Activated T-cell treated with anti-CD3 and anti-CD28 coated beads, Interleukin-2, amount 50 U/mL, for 1 hour (primary cell): ENCODE results near the gene SIKE1.
"Not testable (repeated sequence)": the region's sequence is repeated elsewhere in the genome, so short reads cannot be mapped to it uniquely, and the experiment has no call there.

Experiments
- DNase-seq: peaks from one replicate; pipeline ENCODE4 v3.0.0-alpha.2; 2020

Gene SIKE1

DNA sequence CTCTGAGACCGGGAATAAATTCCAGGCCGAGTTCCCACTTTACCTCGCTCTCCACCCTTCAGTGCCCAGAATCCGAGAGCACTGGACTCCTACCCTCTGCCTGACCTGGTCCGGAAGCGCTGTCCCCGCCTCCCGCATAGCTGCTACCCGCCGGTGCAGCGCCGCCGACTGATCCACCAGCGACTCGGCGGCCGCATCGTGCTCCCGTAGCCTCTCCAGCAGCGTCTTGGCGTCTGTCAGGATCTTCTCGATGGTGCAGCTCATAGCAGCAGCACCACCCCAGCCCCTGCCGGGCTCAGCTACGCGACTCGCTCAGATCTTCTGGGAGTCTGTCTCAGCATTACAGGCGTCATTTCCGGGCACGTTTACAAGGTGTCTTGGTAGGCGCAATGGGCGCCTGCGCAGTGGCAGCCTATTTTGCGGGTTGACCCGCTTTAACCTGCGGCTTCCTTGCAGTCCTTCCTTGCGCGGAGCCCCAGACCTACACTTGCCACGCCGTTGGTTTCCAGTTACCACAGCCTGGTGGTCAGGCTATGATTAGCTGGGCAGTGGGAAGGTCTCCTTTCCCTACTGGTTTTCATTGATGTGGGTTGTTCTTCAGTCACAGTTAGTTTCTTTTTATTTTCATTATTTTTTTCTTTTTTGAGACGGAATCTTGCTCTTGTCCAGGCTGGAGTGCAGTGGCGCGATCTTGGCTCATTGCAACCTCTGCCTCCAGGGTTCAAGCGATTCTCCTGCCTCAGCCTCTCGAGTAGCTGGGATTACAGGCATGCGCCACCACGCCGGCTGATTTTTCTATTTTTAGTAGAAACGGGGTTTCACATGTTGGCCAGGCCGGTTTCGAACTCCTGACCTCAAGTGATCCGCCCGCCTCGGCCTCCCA, at the start of gene SIKE1:
TSS of gene SIKE1 (minus strand) at position 342 of the 883 bp plus-strand sequence. CDS start at position 264, 78 bp downstream.
- DNase-seq = peak; percentile 89

DNA sequence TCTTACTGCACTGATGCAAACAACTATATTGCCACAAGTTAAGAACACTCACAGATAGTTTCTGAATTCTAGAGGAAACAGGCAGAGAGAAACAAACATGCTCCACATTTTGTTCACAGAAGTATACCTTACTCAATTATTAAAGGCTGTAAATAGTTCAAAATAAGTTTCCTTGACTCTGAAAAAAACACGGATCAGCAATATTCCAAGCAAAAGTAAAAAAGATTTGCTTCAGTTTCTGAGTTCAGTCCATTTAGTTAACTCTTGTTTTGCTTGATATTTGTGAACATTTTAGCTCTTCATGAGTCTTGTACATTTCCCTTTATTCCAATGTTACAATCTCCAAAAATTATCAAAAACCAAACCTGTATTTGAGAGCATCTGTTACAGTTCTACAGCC, 49.6 kb upstream of the SIKE1 start:
- not testable (repeated sequence) for DNase-seq

DNA sequence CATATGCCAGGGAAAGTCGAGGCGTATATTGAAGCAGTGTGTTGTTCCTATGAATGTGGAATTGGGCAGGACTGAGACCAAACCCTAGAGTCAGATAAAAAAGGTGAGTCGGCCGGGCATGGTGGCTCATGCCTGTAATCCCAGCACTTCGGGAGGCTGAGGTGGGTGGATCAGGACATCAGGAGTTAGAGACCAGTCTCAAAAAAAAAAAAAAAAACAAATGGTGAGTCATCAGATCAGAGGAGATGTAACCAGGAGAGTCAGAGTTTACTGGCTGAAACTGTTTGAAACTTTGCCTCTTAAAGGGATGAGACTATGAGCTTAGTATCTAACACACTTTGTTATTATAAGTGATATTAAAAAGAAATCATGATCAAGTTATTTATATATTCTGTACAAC, 47.8 kb upstream of the SIKE1 start:
- DNase-seq = no peak

DNA sequence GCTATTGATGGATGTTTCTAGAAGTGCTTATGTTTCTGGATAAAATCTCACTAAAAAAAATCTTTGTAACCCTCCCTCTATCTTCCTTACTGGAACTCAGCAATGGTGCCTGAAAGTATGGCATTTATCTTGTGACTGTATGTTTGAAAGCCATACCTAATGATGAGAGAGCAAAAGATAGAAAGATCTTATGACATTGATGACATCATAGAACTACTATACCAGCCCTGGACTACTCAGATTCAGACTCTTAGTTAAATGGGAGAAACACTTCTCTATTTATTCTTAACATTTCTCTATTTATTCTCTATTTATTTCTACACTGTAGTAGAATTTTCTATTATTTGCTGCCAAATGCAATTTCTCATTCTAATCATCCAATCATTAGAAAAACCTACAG, 41.5 kb upstream of the SIKE1 start:
- no peak for DNase-seq

DNA sequence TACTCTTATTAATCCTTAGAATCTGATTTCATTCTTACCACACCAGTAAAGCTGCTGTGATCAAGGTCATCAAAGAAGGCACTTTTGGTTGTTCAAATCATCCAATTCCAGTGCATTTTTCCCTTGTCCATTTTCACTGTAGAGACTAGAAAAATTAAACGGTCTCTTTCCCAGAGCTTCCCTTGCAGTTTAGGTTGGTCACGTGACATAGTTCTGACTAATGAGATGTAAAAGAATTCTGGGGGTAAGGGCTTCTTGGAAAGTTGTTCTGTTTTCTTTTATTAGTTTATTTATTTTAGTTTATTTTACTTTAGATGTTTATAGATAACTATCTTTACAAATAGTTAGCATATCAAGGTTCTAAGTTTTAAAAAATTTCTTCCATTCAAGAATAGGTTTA, 39.9 kb upstream of the SIKE1 start:
- no peak for DNase-seq

- DNase-seq = no peak
These were observed 39.4 kb upstream of the SIKE1 start for GRCh38 chr1:114819869-114820268.

- not testable (repeated sequence) for DNase-seq
These were observed 24.0 kb upstream of the SIKE1 start for GRCh38 chr1:114804449-114804848.

DNA sequence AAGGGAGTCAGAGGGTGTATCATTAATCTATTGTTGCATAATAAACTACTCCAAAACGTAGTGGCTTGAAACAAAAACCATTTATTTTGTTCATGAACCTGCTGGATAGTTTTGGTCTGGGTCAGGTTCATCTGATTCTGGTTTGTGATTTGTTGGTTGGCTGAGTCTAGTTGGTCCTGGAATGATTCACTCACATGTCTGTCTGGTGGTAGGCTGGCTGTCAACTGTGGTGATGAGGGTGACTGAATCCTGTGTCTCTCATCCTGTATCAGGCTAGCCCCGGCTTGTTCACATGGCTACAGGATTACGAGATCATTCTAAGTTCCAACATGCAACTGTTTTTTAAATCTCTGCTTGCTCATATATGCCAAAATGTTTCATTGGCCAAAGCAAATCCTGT, 22.5 kb upstream of the SIKE1 start:
- DNase-seq = no peak

DNA sequence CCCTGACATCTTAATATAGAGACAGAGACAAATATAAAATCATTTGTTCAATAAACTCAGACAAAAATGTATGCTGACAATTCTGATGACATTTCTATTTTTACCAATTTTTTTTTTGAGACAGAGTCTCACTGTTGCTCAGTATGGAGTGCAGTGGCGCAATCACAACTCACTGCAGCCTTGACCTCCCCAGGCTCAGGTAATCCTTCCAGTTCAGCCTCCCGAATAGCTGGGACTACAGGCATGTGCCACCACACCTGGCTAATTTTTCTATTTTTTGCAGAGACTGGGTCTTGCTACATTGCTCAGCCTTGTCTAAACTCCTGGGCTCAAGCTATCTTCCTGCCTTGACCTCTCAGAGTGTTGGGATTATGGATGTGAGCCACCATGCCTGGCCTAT, 13.6 kb upstream of the SIKE1 start:
- DNase-seq = no peak

DNA sequence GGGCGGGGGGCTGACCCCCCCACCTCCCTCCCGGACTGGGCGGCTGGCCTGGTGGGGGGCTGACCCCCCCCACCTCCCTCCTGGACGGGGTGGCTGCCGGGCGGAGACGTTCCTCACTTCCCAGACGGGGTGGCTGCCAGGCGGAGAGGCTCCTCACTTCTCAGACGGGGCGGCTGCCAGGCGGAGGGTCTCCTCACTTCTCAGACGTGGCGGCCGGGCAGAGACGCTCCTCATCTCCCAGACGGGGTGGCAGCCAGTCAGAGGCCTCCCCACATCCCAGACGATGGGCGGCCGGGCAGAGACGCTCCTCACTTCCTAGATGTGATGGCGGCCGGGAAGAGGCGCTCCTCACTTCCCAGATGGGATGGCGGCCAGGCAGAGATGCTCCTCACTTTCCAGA, 10.1 kb upstream of the SIKE1 start:
- DNase-seq = not testable (repeated sequence)

DNA sequence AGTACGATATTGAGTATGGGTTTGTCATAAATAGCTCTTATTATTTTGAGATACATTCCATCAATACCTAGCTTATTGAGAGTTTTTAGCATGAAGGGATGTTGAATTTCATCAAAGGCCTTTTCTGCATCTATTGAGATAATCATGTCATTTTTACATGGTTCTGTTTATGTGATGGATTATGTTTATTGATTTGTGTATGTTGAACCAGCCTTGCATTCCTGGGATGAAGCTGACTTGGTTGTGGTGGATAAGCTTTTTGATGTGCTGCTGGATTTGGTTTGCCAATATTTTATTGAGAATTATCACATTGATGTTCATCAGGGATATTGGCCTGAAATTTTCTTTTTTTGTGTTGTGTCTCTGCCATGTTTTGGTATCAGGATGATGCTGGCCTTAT, 6.0 kb upstream of the SIKE1 start:
- not testable (repeated sequence) for DNase-seq

- DNase-seq = no peak
These were observed 2.0 kb upstream of the SIKE1 start for GRCh38 chr1:114782476-114782875.

- DNase-seq = no peak
These were observed 763 bp downstream of the SIKE1 start for GRCh38 chr1:114779722-114780121.

GRCh38 chr1:114776726-114777125, 3.8 kb downstream of the SIKE1 start:
- not testable (repeated sequence) for DNase-seq

GRCh38 chr1:114771992-114772391, 8.5 kb downstream of the SIKE1 start:
- DNase-seq = no peak

DNA sequence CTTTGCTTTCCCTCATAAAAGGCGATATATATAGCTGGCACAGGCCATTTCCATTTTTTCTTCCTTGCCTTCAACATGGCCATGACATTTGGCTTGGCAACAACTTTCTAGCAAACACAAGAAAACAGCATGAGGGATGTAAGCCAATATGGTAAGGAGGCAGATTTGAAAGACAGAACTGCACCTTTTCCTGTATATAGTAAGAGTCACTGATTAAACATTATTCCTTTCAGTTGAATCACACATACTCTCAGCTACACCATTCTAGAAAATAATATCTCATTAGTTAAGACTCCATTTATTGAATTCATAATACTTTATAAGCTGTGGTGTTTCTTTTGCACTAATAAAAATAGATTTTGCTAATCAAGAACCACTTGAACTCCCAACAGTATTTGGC, 9.5 kb downstream of the SIKE1 start:
- no peak for DNase-seq

DNA sequence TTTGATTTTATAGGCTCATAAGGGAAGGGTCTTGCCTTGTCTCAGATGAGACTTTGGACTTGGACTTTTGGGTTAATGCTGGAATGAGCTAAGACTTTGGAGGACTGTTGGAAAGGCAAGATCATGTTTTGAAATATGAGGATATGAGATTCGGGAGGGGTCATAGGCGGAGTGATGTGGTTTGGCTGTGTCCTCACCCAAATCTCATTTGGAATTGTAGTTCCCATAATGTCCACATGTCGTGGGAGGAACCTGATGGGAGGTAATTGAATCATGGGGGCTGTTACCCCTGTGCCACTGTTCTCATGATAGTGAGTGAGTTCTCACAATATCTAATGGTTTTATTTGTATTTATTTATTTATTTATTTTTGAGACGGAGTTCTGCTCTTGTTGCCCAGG, 15.8 kb downstream of the SIKE1 start:
- DNase-seq = no peak

DNA sequence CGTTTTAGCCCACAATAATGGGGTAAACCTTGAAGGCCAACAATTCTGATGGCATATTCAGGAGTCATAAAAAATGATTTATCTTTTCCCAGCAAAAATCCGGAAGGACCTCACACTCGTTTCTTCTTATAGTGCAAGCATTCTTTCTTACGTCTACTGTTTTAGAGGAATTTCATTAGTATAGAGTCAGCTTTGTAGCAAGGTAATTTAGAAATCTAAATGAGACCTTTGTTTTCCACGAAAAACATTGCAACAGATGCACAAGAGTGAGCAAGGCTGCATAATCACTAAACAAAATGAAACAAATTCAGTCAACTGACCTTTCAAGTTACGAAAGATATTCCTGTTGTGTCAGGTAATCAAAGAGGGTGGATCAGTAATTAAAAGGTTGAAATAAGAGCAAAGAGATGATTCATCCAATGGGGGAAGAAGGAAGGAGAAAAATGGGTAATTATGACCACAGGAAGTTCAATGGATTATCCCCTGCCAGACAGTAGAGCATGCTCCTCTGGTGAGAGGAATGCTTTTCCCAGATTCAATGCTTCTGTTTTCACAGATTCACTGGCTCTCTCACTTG, 22.1 kb downstream of the SIKE1 start:
- DNase-seq = no peak

GRCh38 chr1:114757455-114758255, 22.8 kb downstream of the SIKE1 start, which contains the start of gene CSDE1:
Gene CSDE1 (minus strand): TSS chr1:114757984. CDS start chr1:114739890, 18,094 bp downstream.
- peak; percentile 98 for DNase-seq

GRCh38 chr1:114756949-114757454, 23.5 kb downstream of the SIKE1 start:
- no peak for DNase-seq

DNA sequence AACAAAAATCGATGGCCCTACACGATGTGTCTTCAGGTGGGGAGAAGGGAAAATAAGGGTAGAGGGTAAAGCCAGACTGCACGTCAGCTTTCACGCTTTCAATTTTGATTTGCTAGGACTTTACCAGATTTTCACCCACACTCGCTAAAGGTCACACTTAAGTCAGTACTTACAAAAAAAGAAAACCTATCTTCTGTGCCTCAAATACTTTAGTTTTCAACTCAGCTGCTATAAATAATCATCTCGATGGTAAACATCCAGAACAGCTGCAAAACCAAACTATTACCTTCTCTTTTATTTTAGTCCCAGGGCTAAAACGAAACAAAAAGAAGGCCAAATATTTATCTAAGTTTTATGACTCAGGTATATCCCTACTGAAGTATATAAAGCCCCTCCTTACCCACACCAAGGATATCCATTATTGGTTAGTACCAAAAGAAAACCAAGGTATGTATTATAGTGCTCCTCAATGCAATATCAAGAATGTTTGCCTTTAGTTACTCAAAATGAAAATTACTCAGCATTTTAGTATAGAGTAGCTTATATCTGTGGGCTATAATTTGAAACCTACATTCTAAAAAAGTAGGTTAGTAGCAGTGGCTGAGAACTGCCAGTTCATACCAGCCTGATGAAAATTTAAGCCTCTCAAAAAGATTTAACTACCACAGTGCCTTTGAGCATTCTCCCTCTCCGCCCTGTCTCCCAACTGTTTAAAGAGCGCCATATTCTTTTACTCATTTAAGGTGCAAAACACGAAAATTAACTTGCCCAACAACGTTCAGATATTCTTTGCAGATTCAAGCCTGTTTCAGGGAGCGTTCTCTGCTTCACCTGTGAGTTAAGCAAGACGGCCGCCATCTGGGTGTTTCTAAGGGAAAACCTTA, 24.2 kb downstream of the SIKE1 start:
- DNase-seq = no peak
